Measurements from ENCODE around the gene RPTOR. TPM values are rescaled to one million over a fixed set of nuclear protein-coding genes. Genes with fewer than 3 reads are reported as not detected.

Gene RPTOR
- total RNA-seq, 1 experiment from 2014 or later, result 19.8 TPM

GRCh38 chr17:80955671-80956280 lies 411.1 kb downstream of the RPTOR start:
- in situ Hi-C loops (cut with HindIII; ENCODE audit: low pct_unique_long_range_greater_than_20kb, low sequenced_read_pairs), result no loop called here
- no peak for DNase-seq (ENCODE audit: low read depth)

- in situ Hi-C loops (cut with HindIII; ENCODE audit: low pct_unique_long_range_greater_than_20kb, low sequenced_read_pairs), result no loop called here
- no peak for DNase-seq (ENCODE audit: low read depth)
These were observed 411.9 kb downstream of the RPTOR start for GRCh38 chr17:80956321-80957190.

- in situ Hi-C loops (cut with HindIII; ENCODE audit: low pct_unique_long_range_greater_than_20kb, low sequenced_read_pairs), result no loop called here
- no peak for DNase-seq (ENCODE audit: low read depth)
These were observed 412.9 kb downstream of the RPTOR start for GRCh38 chr17:80957461-80957941.

- in situ Hi-C loops (cut with HindIII; ENCODE audit: low pct_unique_long_range_greater_than_20kb, low sequenced_read_pairs), result no loop called here
- no peak for DNase-seq (ENCODE audit: low read depth)
These were observed 414.8 kb downstream of the RPTOR start for GRCh38 chr17:80959330-80960036.

- no peak for DNase-seq (ENCODE audit: low read depth)
- in situ Hi-C loops (cut with HindIII; ENCODE audit: low pct_unique_long_range_greater_than_20kb, low sequenced_read_pairs), result no loop called here
These were observed 415.6 kb downstream of the RPTOR start for GRCh38 chr17:80960037-80960796.

GRCh38 chr17:80960797-80961452 lies 416.3 kb downstream of the RPTOR start:
- no peak for DNase-seq (ENCODE audit: low read depth)
- in situ Hi-C loops (cut with HindIII; ENCODE audit: low pct_unique_long_range_greater_than_20kb, low sequenced_read_pairs), result no loop called here

- in situ Hi-C loops (cut with HindIII; ENCODE audit: low pct_unique_long_range_greater_than_20kb, low sequenced_read_pairs), result no loop called here
- DNase-seq (ENCODE audit: low read depth), result no peak
These were observed 417.1 kb downstream of the RPTOR start for GRCh38 chr17:80961541-80962330.

- DNase-seq (ENCODE audit: low read depth), result no peak
- in situ Hi-C loops (cut with HindIII; ENCODE audit: low pct_unique_long_range_greater_than_20kb, low sequenced_read_pairs), result no loop called here
These were observed 418.0 kb downstream of the RPTOR start for GRCh38 chr17:80962356-80963329.

GRCh38 chr17:80963812-80964543 lies 419.3 kb downstream of the RPTOR start:
- in situ Hi-C loops (cut with HindIII; ENCODE audit: low pct_unique_long_range_greater_than_20kb, low sequenced_read_pairs), result no loop called here
- DNase-seq (ENCODE audit: low read depth), result no peak

GRCh38 chr17:80964544-80964856 lies 419.9 kb downstream of the RPTOR start:
- in situ Hi-C loops (cut with HindIII; ENCODE audit: low pct_unique_long_range_greater_than_20kb, low sequenced_read_pairs), result no loop called here
- no peak for DNase-seq (ENCODE audit: low read depth)

GRCh38 chr17:80964859-80965580 lies 420.4 kb downstream of the RPTOR start:
- DNase-seq (ENCODE audit: low read depth), result no peak
- in situ Hi-C loops (cut with HindIII; ENCODE audit: low pct_unique_long_range_greater_than_20kb, low sequenced_read_pairs), result no loop called here

- in situ Hi-C loops (cut with HindIII; ENCODE audit: low pct_unique_long_range_greater_than_20kb, low sequenced_read_pairs), result no loop called here
These were observed 421.0 kb downstream of the RPTOR start for GRCh38 chr17:80965606-80966005.

GRCh38 chr17:80967404-80967872 lies 422.8 kb downstream of the RPTOR start:
- DNase-seq (ENCODE audit: low read depth), result no peak
- in situ Hi-C loops (cut with HindIII; ENCODE audit: low pct_unique_long_range_greater_than_20kb, low sequenced_read_pairs), result no loop called here

More at GRCh38 chr17:80965606-80966005, 421.0 kb downstream of the RPTOR start:
- no peak for DNase-seq (ENCODE audit: low read depth)

- no peak for DNase-seq (ENCODE audit: low read depth)
These were observed 424.0 kb downstream of the RPTOR start for GRCh38 chr17:80968602-80969029.

More at GRCh38 chr17:80968602-80969029, 424.0 kb downstream of the RPTOR start:
- in situ Hi-C loops (cut with HindIII; ENCODE audit: low pct_unique_long_range_greater_than_20kb, low sequenced_read_pairs), result no loop called here
